Embryonic facial prominence (tissue), 1 donor: ENCODE measurements around the gene MRTO4.
"Not testable (repeated sequence)": the region's sequence is repeated elsewhere in the genome, so short reads cannot be mapped to it uniquely, and the experiment has no call there.

ENCODE experiments used
- DNase-seq: peaks from one replicate; pipeline ENCODE4 v3.0.0-alpha.2; 2016; ENCODE audit errors: extremely low spot score

MRTO4 gene

DNA sequence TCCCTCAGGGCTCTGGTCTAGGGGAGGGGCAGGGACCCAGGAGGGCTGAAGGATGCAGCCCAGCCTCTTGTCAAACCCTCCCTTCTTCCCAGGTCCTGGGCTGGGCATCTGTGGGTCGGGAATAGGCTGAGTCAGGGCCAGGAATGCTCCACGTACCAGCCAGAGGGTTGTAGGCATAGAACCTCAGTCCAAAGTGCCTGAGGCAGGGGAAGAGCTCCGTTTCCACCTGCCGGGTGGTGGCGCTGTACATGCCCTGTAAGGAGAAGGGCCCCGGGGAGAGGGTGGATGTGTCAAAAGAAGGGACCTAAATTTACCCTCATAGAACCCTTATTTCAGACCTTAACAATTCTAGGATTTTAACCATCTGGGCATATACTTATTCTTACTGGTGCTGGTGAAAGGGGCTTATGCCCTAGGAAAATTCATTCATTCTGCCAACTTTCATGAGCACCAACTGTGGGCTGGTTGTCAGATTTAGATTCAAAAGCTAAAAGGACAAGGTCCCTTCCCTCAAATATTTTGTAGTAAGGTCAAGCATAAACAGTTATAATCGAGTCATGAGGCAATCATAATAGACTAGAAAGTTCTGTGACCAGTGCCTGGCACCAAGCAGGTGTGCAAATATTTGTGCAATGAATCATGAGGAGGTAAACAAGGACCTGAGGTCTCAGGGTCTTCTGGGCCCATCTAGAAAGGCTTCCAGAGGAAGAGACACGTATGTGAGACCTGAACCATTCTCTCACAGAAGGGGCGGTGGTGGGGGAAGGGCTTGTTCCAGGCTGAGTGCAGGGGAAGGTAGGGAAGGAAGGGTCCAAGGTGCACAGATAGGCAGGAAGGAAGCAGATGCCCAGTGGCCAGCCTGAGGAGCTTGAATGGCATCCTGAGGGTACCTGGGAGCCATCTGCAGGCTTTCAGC is 18.1 kb downstream of the MRTO4 start:
- DNase-seq, result not testable (repeated sequence)

DNA sequence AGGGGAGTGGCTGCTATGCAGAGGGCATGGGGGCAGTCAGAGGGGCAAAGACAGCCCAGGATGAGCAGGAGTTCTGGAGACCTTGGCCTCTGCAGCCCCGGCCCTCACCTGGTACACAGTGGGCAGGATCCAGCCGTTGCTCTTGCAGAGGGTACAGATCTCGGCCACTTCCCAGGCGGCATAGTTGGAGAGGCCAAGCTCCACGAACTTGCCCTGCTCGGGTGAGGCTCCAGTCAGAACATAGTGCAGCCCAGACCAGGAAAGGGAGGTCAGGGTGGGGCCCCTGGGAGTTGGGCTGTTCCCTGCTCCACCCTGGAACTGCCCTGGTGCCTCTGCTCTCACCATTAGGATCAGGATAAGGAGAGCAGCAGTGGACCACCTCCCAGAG is 18.7 kb downstream of the MRTO4 start:
- DNase-seq, result not testable (repeated sequence)

GRCh38 chr1:19272064-19272463 is 20.5 kb downstream of the MRTO4 start:
- DNase-seq, result no peak

DNA sequence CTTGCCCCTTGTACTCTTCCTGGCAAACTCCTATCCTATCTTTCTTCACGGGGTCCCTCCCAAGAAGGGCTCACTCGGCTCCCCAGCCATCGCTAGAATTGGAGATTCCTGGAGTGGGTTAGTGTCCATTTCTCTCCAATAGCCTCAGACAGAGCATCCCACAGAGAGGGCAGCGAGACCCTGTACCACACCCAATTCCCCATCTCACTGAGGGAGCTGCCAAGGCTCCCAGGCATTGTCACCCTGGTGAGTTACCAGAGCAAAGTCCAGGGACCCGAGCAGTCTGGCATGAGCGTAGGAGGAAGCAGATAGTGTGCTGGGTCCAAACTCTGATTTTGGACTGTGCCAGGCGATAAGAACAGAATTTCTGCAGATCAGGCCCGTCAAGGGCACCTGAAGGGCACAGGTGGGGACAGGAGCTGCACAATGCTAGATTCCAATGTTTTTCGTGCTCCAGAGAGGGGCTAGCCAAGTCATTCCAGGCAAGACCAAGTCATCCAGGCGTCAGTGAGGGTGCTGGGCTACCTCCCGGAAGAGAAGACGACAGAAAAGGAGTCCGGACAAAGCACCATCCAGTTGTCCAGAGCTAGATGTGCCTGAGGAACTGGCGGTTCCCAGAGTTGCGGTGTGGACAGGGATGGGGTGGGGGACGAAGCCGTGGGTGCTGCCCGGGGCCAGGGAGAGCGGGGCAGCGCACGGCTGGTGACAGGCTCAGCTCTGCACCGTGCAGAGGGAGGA is 21.7 kb downstream of the MRTO4 start:
- no peak for DNase-seq

DNA sequence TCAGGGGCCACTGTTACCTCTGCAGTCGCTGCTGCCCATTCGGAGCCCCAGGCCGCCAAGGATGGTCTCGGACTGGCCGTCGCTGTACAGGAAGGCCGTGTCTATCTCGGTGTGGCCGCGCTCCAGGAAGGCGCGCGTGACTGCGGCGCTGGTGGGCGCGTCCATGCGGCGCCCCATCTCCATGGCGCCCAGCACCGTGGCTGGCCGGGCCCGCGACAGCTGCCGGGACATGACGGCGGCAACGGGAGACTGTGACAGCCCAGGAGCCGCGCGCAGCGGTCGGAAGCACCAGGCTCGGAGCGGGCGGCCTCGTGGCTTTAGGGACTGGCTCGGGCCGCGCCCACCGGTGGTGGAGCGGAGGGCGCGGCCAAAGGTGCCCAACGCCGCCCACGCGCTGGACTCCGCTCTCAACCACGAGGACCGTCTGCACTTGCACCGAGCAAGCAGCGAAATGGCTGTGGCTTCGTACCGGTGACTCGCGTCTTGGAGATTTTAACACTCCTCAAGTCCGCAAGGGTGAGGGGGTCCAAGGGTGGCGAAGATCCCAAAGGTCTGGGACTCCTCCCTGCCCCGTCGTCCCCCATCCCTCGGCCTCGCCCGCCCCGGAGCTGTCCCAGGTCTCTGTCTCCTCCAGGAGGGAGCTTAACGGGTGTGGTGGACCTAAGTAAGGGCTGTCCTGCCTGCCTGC is 22.4 kb downstream of the MRTO4 start:
- not testable (repeated sequence) for DNase-seq

DNA sequence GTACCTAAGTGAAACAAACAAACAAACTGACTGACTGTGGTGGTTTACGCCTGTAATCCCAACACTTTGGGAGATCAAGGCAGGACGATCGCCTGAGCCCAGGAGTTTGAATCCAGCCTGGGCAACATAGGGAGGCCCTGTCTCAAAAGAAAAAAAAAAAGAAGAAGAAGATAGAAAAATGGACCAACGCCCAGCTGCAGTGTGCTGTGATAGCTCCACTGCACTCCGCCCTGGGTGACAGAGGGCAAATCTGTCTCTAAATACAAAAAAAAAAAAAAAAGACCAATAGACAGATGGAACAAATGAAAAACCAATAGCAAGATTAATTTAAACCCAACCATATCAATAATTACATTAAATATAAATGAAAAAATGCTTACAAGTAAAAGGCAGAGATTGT is 23.0 kb downstream of the MRTO4 start:
- no peak for DNase-seq

- DNase-seq, result no peak
These were observed 32.3 kb downstream of the MRTO4 start for GRCh38 chr1:19283891-19284290.

- no peak for DNase-seq
These were observed 33.3 kb downstream of the MRTO4 start for GRCh38 chr1:19284881-19285280.

GRCh38 chr1:19285366-19285765 is 33.8 kb downstream of the MRTO4 start:
- not testable (repeated sequence) for DNase-seq

- not testable (repeated sequence) for DNase-seq
These were observed 34.2 kb downstream of the MRTO4 start for GRCh38 chr1:19285807-19286206.

GRCh38 chr1:19287436-19288185 is 36.0 kb downstream of the MRTO4 start:
- no peak for DNase-seq

DNA sequence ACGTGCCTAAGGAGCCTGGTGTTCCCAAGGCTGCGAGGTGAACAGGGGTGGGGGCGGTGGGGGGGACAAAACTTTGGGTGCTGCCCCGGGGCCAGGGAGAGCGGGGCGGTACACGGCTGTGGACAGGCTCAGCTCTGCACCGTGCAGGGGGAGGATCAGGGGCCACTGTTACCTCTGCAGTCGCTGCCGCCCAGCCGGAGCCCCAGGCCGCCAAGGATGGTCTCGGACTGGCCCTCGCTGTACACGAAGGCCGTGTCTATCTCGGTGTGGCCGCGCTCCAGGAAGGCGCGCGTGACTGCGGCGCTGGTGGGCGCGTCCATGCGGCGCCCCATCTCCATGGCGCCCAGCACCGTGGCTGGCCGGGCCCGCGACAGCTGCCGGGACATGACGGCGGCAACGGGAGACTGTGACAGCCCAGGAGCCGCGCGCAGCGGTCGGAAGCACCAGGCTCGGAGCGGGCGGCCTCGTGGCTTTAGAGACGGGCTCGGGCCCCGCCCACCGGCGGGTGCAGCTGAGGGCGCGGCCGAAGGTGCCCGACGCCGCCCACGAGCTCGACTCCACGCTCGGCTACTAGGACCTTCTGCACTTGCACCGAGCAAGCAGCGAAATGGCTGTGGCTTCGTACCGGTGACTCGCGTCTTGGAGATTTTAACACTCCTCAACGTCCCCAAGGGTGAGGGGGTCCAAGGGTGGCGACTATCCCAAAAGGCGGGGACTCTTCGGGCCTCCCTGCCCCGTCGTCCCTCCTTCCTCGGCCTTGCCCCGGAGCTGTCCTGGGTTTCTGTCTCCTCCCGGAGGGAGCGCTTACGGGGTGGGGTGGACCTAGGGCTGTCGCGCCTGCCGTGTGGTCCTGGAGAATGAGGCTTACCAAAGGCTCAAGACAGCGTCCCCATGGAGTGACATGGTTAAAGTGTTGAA is 37.0 kb downstream of the MRTO4 start, which contains the start of gene AKR7A3:
AKR7A3 (minus strand) TSS at position 447 of the 918 bp plus-strand sequence; CDS start at position 386, 61 bp downstream.
- DNase-seq, result not testable (repeated sequence)

GRCh38 chr1:19289244-19289643 is 37.6 kb downstream of the MRTO4 start:
- DNase-seq, result no peak

DNA sequence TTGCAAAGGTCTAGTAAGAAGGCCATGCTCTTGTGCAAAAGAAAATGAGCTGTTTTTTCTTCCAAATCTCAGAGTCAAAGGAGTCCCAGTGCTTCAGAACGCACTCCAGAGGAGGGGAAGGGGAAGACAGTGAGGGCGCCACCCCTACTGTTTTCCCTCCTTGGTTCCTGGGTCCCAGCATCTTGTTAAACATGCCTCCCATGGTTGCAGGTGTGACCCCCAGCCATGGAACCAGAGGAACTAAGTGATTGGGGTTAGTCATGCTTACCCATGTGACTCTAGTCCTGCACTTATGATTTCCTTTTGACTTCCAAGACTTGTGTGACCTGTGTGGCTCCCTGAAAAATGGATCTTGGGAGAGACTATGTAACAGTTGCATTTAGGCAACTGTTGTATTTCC is 43.0 kb downstream of the MRTO4 start:
- no peak for DNase-seq

- no peak for DNase-seq
These were observed 48.6 kb downstream of the MRTO4 start for GRCh38 chr1:19300211-19300610.

GRCh38 chr1:19304081-19304480 is 52.5 kb downstream of the MRTO4 start:
- not testable (repeated sequence) for DNase-seq

- no peak for DNase-seq
These were observed 54.3 kb downstream of the MRTO4 start for GRCh38 chr1:19305880-19306279.

- no peak for DNase-seq
These were observed 55.3 kb downstream of the MRTO4 start for GRCh38 chr1:19306941-19307340.

- DNase-seq, result no peak
These were observed 56.3 kb downstream of the MRTO4 start for GRCh38 chr1:19307794-19308508.

DNA sequence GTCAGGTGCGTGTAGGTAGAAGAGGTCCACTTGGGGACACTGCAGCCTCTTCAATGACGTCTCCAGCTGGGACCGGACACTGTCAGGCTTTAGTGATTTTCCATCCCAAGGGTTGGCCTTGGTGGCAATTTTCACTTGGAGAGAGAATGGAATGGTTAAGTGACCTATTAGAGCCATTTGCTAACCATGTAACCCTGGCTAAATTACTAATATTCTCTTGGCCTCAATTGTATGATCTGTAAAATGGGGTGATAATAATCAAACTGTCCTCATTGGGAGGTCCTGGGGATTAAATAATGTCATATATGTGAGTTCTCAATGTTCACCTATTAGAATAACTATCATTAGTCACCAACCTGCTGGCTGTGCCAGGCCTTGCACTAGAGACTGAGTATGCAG is 56.9 kb downstream of the MRTO4 start:
- DNase-seq, result no peak
